BLaER1 treated with 17β-estradiol and CSF1 and Interleukin-3, amounts not matched to agents 10 nM and 100 nM (cell line): ENCODE results near the gene TNNT3.

Experiments
- H3K27ac ChIP-seq, 11 experiments: shearing (Covaris generic); formaldehyde crosslinking; 2 replicates each; pipeline ENCODE4 v1.8.1; 2022
- H3K27me3 ChIP-seq, 11 experiments: shearing (Covaris generic); formaldehyde crosslinking; 2 replicates each; pipeline ENCODE4 v1.8.1; 2022
- H3K36me3 ChIP-seq, 11 experiments: shearing (Covaris generic); formaldehyde crosslinking; 2 replicates each; pipeline ENCODE4 v1.8.1; 2022
- H3K4me1 ChIP-seq, 10 experiments: shearing (Covaris generic); formaldehyde crosslinking; 2 replicates each; pipeline ENCODE4 v1.8.1; 2022
- H3K4me2 ChIP-seq, 11 experiments: shearing (Covaris generic); formaldehyde crosslinking; 2 replicates each; pipeline ENCODE4 v1.8.1; 2022
- H3K4me3 ChIP-seq, 10 experiments: shearing (Covaris generic); formaldehyde crosslinking; 2 replicates each; pipeline ENCODE4 v1.8.1; 2022
- H3K9ac ChIP-seq, 11 experiments: shearing (Covaris generic); formaldehyde crosslinking; 2 replicates each; pipeline ENCODE4 v1.8.1; 2022
- H3K9me3 ChIP-seq, 11 experiments: shearing (Covaris generic); formaldehyde crosslinking; replicated peaks in 1 of 11; 2 replicates each; pipeline ENCODE4 v1.8.1; 2022
- H4K20me1 ChIP-seq, 11 experiments: shearing (Covaris generic); formaldehyde crosslinking; 2 replicates each; pipeline ENCODE4 v1.8.1; 2022
- Cebpa-rat ChIP-seq, 11 experiments: shearing (Covaris generic); IDR thresholded peaks; 2 replicates each; pipeline ENCODE4 v1.8.1; 2022

The TNNT3 gene

GRCh38 chr11:1923201-1923956, 3.9 kb downstream of the TNNT3 start:
- no peaks in the 10 kb centered on the region for H4K20me1 ChIP-seq
- peak overlapping the region in 8 of 11 experiments; percentile 46 to 84 (median 68); a peak in 15 of 22 replicates for H3K4me2 ChIP-seq
- no peaks in the 10 kb centered on the region for H3K9me3 ChIP-seq
- H3K27me3 ChIP-seq = no peaks in the 10 kb centered on the region
- H3K4me3 ChIP-seq = no peak overlapping the region
- peak overlapping the region in 1 of 11 experiments; percentile 25; a peak in 2 of 22 replicates for H3K27ac ChIP-seq
- peaks cover 0 to 59% (median 46%) of the 10 kb centered on the region in 10 experiments; a peak in 18 of 20 replicates for H3K4me1 ChIP-seq
- TF ChIP-seq Cebpa-rat (IDR thresholded peaks at IDR 0.05) = no peak
- H3K9ac ChIP-seq = no peak overlapping the region; a peak in 1 of 22 replicates
- H3K36me3 ChIP-seq = no peaks in the 10 kb centered on the region

GRCh38 chr11:1924181-1924580, 4.7 kb downstream of the TNNT3 start:
- no peak overlapping the region for H3K9ac ChIP-seq
- H3K9me3 ChIP-seq = no peaks in the 10 kb centered on the region
- no peaks in the 10 kb centered on the region for H3K36me3 ChIP-seq
- no peak overlapping the region for H3K27ac ChIP-seq
- H3K4me1 ChIP-seq = peaks cover 0 to 51% (median 39%) of the 10 kb centered on the region in 10 experiments; a peak in 18 of 20 replicates
- no peaks in the 10 kb centered on the region for H4K20me1 ChIP-seq
- no peak for TF ChIP-seq Cebpa-rat (IDR thresholded peaks at IDR 0.05)
- H3K4me3 ChIP-seq = no peak overlapping the region
- no peak overlapping the region for H3K4me2 ChIP-seq
- H3K27me3 ChIP-seq = no peaks in the 10 kb centered on the region

DNA sequence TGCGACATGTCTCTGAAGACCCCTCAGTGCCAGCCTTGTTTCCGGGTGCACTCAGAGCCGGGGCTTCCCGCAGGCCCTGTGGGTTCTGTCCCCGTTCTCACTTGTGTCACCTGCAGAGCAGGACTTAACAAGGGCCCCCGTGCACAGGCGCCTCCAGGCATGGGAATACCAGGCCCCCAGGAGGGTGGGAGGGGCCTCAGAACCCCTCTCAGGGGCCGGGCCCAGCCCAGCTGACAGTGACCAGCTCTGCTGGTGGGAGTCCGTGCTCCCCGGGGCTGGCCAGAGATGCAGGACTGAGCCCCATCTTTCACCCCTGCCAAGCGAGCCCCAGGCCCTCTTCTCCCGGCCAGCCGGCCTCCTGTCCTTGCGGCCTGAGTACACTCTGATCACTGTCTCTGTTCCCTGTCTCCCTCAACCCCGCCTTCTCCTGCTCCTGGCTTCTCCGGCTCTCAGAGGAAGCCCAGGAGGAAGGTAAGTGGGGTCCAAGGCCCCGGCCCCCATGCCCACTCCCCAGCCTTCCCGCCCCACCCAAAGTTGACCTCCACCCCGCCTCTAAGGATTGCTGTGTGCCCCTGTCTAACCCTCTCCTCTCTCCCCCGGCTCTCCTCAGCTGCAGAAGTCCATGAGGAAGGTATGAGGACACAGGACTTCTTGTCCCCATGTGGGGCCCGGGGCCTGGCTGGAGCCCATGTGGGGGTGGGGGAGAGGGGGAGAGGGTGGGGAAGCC, 5.3 kb downstream of the TNNT3 start:
- Histone ChIP-seq H3K9me3 (no peaks in the 10 kb centered on the region), H3K36me3 (no peaks in the 10 kb centered on the region), H3K9ac (no peak overlapping the region), H3K4me1 (peaks cover 0 to 47% (median 35%) of the 10 kb centered on the region in 10 experiments; a peak in 18 of 20 replicates), H4K20me1 (no peaks in the 10 kb centered on the region), H3K4me2 (no peak overlapping the region), H3K27me3 (no peaks in the 10 kb centered on the region), H3K4me3 (no peak overlapping the region), H3K27ac (no peak overlapping the region)
- TF ChIP-seq Cebpa-rat (IDR thresholded peaks at IDR 0.05) = no peak

DNA sequence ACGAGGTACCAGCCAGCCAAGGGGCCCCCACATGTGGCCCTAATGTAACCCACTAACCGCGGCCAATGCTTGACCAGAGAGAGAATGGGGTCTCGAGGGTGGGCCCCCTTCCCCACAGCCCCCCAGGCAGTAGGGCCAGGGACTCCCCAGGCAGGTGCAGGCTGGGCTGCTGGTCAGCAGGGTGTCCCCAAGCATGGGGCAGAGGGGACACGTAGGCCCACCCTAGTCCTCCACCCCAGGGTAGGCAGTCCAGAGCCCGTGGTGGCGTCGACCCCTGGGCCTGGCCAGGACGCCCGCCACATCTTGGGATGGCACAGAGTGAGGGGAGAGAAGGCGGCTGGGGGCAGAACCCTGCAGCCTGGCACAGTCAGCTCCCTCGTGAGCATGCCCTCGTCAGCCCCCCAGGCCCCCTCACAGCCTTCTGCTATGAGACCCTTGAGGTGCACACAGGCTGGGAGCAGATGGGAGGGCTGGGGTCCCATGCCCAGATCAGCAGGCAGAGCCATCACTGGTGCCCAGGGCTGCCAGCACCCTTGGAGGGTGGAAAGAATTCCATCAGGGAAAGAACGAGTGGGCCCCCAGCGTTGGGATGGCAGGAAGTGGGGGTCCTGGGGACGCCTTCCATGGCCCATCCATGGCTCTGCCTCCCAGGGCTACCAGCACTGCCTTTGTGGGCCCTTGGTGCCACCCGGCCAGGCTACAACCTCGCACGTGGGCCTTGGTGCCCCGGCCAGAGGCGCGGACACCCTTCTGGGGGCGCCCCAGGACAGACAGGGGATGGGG, 6.1 kb downstream of the TNNT3 start:
- H3K4me2 ChIP-seq = no peak overlapping the region
- no peak overlapping the region for H3K27ac ChIP-seq
- no peak overlapping the region for H3K9ac ChIP-seq
- H3K27me3 ChIP-seq = no peaks in the 10 kb centered on the region
- H3K9me3 ChIP-seq = no peaks in the 10 kb centered on the region
- peaks cover 0 to 47% (median 37%) of the 10 kb centered on the region in 10 experiments; a peak in 18 of 20 replicates for H3K4me1 ChIP-seq
- no peak for TF ChIP-seq Cebpa-rat (IDR thresholded peaks at IDR 0.05)
- H3K36me3 ChIP-seq = no peaks in the 10 kb centered on the region
- no peak overlapping the region for H3K4me3 ChIP-seq
- H4K20me1 ChIP-seq = no peaks in the 10 kb centered on the region; a peak in 1 of 22 replicates

DNA sequence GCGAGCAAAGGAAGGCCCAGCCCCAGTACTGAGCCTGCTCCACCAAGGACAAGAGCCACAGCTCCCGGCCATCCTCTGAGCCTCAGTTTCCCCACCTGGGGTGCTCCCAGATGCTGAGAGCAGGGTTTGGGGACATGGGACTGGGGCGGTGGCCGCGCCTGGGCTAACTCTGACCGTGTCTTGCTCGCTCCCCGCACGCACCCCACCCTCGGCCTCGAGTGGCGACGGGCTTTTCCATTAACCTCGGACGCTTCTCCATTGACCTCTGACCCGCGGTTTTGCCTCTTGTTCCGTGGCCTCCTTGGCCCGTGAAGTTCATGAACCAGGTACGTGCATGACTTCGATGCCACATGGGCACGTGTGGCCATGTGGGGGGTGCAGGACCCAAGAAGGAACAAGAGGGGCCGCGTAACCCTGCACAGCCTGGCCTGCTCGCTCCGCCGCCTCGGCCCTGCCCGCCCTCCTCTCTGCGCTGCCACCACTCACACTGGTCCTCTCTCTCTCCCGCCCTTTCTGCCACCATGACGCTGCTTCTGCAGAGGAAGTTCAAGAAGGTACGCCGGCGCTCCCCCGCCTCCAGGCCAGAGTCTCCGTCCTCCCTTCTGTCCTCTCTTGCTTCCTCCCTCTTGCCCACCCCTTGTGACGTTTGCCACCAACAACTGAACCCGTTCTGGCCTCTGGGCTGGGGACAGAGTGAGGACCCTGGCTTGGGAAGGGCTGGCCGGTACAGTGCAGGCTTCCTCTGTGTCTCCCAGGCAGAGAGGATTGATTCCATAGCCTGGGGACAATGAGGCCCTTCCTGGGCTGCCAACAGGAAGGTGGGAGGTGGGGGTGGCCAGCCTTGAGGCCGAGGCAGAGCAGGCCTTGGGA, 6.9 kb downstream of the TNNT3 start:
- no peak overlapping the region; a peak in 2 of 22 replicates for H3K4me2 ChIP-seq
- no peaks in the 10 kb centered on the region for H3K36me3 ChIP-seq
- no peaks in the 10 kb centered on the region for H3K9me3 ChIP-seq
- 0 out of 22 replicates have a peak overlapping the region, but pooled peaks of 1 of the 11 experiments have one; percentile 5 for H3K9ac ChIP-seq
- H3K4me3 ChIP-seq = no peak overlapping the region
- H3K4me1 ChIP-seq = peaks cover 0 to 42% (median 33%) of the 10 kb centered on the region in 10 experiments; a peak in 18 of 20 replicates
- TF ChIP-seq Cebpa-rat (IDR thresholded peaks at IDR 0.05) = no peak
- H3K27ac ChIP-seq = no peak overlapping the region
- peaks cover 0 to 3% (median 0%) of the 10 kb centered on the region in 11 experiments; a peak in 1 of 22 replicates for H3K27me3 ChIP-seq
- H4K20me1 ChIP-seq = no peaks in the 10 kb centered on the region; a peak in 1 of 22 replicates

GRCh38 chr11:1927026-1927847, 7.7 kb downstream of the TNNT3 start:
- Histone ChIP-seq H3K4me3 (no peak overlapping the region), H4K20me1 (no peaks in the 10 kb centered on the region; a peak in 1 of 22 replicates), H3K9ac (0 out of 22 replicates have a peak overlapping the region, but pooled peaks of 1 of the 11 experiments have one; percentile 5), H3K27ac (no peak overlapping the region), H3K27me3 (peaks cover 0 to 4% (median 0%) of the 10 kb centered on the region in 11 experiments; a peak in 1 of 22 replicates), H3K9me3 (no peaks in the 10 kb centered on the region), H3K36me3 (no peaks in the 10 kb centered on the region), H3K4me2 (no peak overlapping the region; a peak in 2 of 22 replicates), H3K4me1 (peaks cover 0 to 42% (median 33%) of the 10 kb centered on the region in 10 experiments; a peak in 18 of 20 replicates)
- TF ChIP-seq Cebpa-rat (IDR thresholded peaks at IDR 0.05) = no peak

GRCh38 chr11:1927848-1928469, 8.5 kb downstream of the TNNT3 start:
- no peaks in the 10 kb centered on the region; a peak in 1 of 22 replicates for H4K20me1 ChIP-seq
- no peaks in the 10 kb centered on the region for H3K36me3 ChIP-seq
- no peak overlapping the region for H3K27ac ChIP-seq
- no peak overlapping the region for H3K4me2 ChIP-seq
- H3K9ac ChIP-seq = no peak overlapping the region
- H3K9me3 ChIP-seq = no peaks in the 10 kb centered on the region
- peaks cover 0 to 37% (median 27%) of the 10 kb centered on the region in 10 experiments; a peak in 18 of 20 replicates for H3K4me1 ChIP-seq
- no peak overlapping the region for H3K4me3 ChIP-seq
- TF ChIP-seq Cebpa-rat (IDR thresholded peaks at IDR 0.05) = no peak
- H3K27me3 ChIP-seq = peaks cover 0 to 4% (median 0%) of the 10 kb centered on the region in 11 experiments; a peak in 1 of 22 replicates
